H1 (cell line): ENCODE results near the gene YRDC. TPM values are rescaled to one million over a fixed set of nuclear protein-coding genes. Genes with fewer than 3 reads are reported as not detected.

Experiments used
- CHD7 ChIP-seq: fragments of 300-600 bp; sonication (generic); IDR thresholded peaks from 2 replicates; pipeline ENCODE4 v1.7.1; 2012; ENCODE audit warnings: low read length, moderate library complexity, mild to moderate bottlenecking, inconsistent platforms; ENCODE audit not compliant: insufficient replicate concordance
- POLR2AphosphoS5 ChIP-seq: IDR thresholded peaks from 2 replicates; pipeline ENCODE4 v1.6.1; 2011; ENCODE audit warnings: low read depth, low read length
- polyA plus RNA-seq, 7 experiments: library from polyadenylated mRNA; depleted of rRNA in 3 of 7; stranded (reverse) in 5 of 7; unstranded in 2 of 7; fragments of >200 nt in 5 of 7; fragments of 200-250 nt in 2 of 7; gene quantifications; 1 replicate in 5 of 7; 2 replicates in 1 of 7; 4 replicates in 1 of 7; pipeline versions ENCODE4 v1.2.1 to v1.2.3, GENCODE V29; 2011 to 2013; ENCODE audit warnings: missing spikeins in 2 of 7, mixed read lengths in 2 of 7
- total RNA-seq: library from RNA; stranded (reverse); fragmentation: NEBNext Ultra II Directional; extraction: Animal tissue kit (Norgen Biotek cat#: 25700); gene quantifications from 2 replicates; pipeline ENCODE4 v1.2.1, GENCODE V29; 2021

YRDC gene
- total and polyA plus RNA-seq, 2 of the 8 experiments (the other 6 are each of a cell fraction or from before 2014, with no cell fraction given): 21.1 to 21.6 TPM

- TF ChIP-seq CHD7: no peak
- TF ChIP-seq POLR2AphosphoS5: peak; percentile 25; the same call in 1 of the 2 replicates
- TF ChIP-seq, all 59 proteins: peak for 2
These were observed 5.6 kb downstream of the YRDC start (continued) for GRCh38 chr1:37802439-37802838.
